ENCODE results near the gene MUS81. TPM values are rescaled to one million over a fixed set of nuclear protein-coding genes. Genes with fewer than 3 reads are reported as not detected.

Gene MUS81
- total and polyA plus RNA-seq, 2 of the 4 experiments (the other 2 are of a cell fraction), result 23.7 to 47.9 TPM

DNA sequence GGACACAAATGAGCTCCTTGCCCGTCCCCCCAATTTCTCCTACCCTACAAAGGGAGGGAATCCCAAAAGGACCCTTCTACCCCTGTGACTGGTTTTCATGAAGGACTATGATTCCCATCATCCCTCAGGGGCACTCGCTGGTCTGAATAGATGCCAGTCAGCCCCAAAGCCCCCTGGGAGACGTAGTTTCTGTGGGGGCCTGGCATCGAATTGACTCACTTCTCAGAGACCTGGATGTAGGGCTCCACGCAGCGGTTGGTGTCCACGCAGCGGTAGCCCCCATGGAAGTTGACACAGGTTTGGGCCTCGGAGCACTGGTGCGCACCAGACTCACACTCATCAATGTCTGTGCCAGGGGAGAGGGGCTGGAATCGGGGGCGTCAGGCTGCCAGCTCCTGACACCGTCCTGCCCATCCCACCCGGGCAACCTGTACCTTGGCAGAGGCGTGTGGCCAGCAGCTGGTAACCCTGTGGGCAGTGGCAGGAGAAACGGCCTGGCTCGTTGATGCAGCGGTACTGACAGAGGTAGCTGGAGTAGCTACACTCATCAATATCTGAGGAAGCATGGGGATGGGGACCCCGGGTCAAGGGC lies 7.9 kb downstream of the MUS81 start:
- no peak overlapping the region for H4K91ac ChIP-seq (ENCODE audit: insufficient read depth, low read depth, low read length)
- WGBS, 2 experiments (ENCODE audit: extremely low coverage in 2 of 2, insufficient read length in 1 of 2), result 81% methylated on average over 12 of the region's 19 CpGs; no CpG with 5 or more reads in 1 of the 2 experiments
- H4K5ac ChIP-seq (ENCODE audit: low read depth, low read length), result no peak overlapping the region
- DNase-seq, result no peak
- TSS peak; percentile 19 for BruUV-seq (replicated peaks)
- H3K18ac ChIP-seq (ENCODE audit: low read depth, low read length), result no peak overlapping the region
- no peak overlapping the region for H2AK5ac ChIP-seq (ENCODE audit: low read depth, low read length)
- no peak for ATAC-seq (ENCODE audit: low read depth)
- H2BK5ac ChIP-seq (ENCODE audit: low read depth, low read length, poor library complexity, severe bottlenecking), result no peak overlapping the region
- H3K4me3 ChIP-seq (ENCODE audit: insufficient read depth, low read depth, low read length), result no peak overlapping the region
- intact Hi-C loops (cut with micrococcal nuclease) (no loop called here), in situ Hi-C loops (cut with MboI; ENCODE audit: low sequenced_read_pairs) (no loop called here), dilution Hi-C loops (cut with HindIII; ENCODE audit: low sequenced_read_pairs, unreplicated experiment) (no loop called here)
- H3K4ac ChIP-seq (ENCODE audit: low read depth, low read length), result no peak overlapping the region
- H3K9me1 ChIP-seq (ENCODE audit: insufficient read depth, low read length), result 0 out of 2 replicates have a peak, but pooled peaks cover 5% of the 10 kb centered on the region
- H3K79me1 ChIP-seq (ENCODE audit: low read depth in 1 of 2, low read length in 2 of 2), result peaks cover 18 to 82% of the 10 kb centered on the region in 2 experiments
- POLR2A ChIA-PET (ENCODE audit: unreplicated experiment), result no interaction called here
- peak overlapping the region; percentile 1 for H2AFZ ChIP-seq (replicated peaks; ENCODE audit: low read length, poor library complexity)
- no peak overlapping the region for H2BK120ac ChIP-seq (ENCODE audit: low read depth, low read length)
- H3K14ac ChIP-seq (replicated peaks; ENCODE audit: low read depth, low read length), result no peak overlapping the region
- no peaks in the 10 kb centered on the region for H3K9me3 ChIP-seq (ENCODE audit: control insufficient read depth, insufficient read depth, low read length)
- peaks cover 14% of the 10 kb centered on the region; the same call in 1 of the 2 replicates for H3K4me1 ChIP-seq (ENCODE audit: control insufficient read depth, insufficient read depth, low read length)
- peak overlapping the region in 1 of 2 experiments; percentile 3; a peak in 1 of 4 replicates for H4K8ac ChIP-seq (ENCODE audit: low read depth in 2 of 2, low read length in 2 of 2)
- H3K36me3 ChIP-seq (ENCODE audit: control insufficient read depth, insufficient read depth, low read length), result peaks cover 77% of the 10 kb centered on the region
- H4K20me1 ChIP-seq (ENCODE audit: insufficient read depth, low read length), result peaks cover 51% of the 10 kb centered on the region
- H3K27me3 ChIP-seq (ENCODE audit: control insufficient read depth, insufficient read depth, low read length), result no peaks in the 10 kb centered on the region
- no peak for TF ChIP-seq MAZ (IDR thresholded peaks at IDR 0.05; ENCODE audit: borderline replicate concordance, low read depth, low read length)
- no peak for TF ChIP-seq RAD21 (IDR thresholded peaks at IDR 0.05; ENCODE audit: low read length)
- TF ChIP-seq MAFK (IDR thresholded peaks at IDR 0.05; ENCODE audit: low read depth, low read length), result no peak
- TF ChIP-seq CHD1 (IDR thresholded peaks at IDR 0.05; ENCODE audit: low read depth, low read length), result no peak
- TF ChIP-seq, protein P1, sequence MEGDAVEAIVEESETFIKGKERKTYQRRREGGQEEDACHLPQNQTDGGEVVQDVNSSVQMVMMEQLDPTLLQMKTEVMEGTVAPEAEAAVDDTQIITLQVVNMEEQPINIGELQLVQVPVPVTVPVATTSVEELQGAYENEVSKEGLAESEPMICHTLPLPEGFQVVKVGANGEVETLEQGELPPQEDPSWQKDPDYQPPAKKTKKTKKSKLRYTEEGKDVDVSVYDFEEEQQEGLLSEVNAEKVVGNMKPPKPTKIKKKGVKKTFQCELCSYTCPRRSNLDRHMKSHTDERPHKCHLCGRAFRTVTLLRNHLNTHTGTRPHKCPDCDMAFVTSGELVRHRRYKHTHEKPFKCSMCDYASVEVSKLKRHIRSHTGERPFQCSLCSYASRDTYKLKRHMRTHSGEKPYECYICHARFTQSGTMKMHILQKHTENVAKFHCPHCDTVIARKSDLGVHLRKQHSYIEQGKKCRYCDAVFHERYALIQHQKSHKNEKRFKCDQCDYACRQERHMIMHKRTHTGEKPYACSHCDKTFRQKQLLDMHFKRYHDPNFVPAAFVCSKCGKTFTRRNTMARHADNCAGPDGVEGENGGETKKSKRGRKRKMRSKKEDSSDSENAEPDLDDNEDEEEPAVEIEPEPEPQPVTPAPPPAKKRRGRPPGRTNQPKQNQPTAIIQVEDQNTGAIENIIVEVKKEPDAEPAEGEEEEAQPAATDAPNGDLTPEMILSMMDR (conservative IDR thresholded peaks at IDR 0.05; ENCODE audit: low read depth, low read length), result no peak
- TF ChIP-seq USF2 (IDR thresholded peaks at IDR 0.05; ENCODE audit: low read depth, low read length), result no peak
- peak overlapping the region; percentile 38 for H2AK9ac ChIP-seq (replicated peaks; ENCODE audit: low read depth, low read length, poor library complexity)
- no peak overlapping the region for H3K27ac ChIP-seq (ENCODE audit: insufficient read depth, low read length)
- no peak overlapping the region for H3K56ac ChIP-seq (ENCODE audit: extremely low read depth, insufficient read depth, low read length)
- no peak overlapping the region for H3K9ac ChIP-seq (ENCODE audit: low read depth, low read length)
- no peak overlapping the region for H2BK15ac ChIP-seq (ENCODE audit: low read depth, low read length)
- CTCF ChIA-PET, result interaction anchor here (1.3 to 2.0 kb wide), 2 partner anchors 8 to 20 kb away, joined by 3 to 7 read pairs; partner anchors contain the start of genes FIBP and MUS81
- no peak overlapping the region for H2BK20ac ChIP-seq (ENCODE audit: low read depth, low read length)
- 0 out of 2 replicates have a peak overlapping the region, but pooled peaks have one; percentile 7 for H3K23ac ChIP-seq (ENCODE audit: low read depth, low read length)
- H3K4me2 ChIP-seq (ENCODE audit: low read depth, low read length), result no peak overlapping the region

Measured in IMR-90 (cell line).